Heart right ventricle (tissue), 16 donors: Measurements from ENCODE around the gene LRRC57. TPM values are rescaled to one million over a fixed set of nuclear protein-coding genes. Genes with fewer than 3 reads are reported as not detected.

ENCODE experiments used
- ATAC-seq, 8 donors: fragments of 200-7000 bp; cut with Tn5 transposase; one replicate each; pipeline ENCODE4 v1.9.1; 2020; ENCODE audit warnings: mild to moderate bottlenecking in 8 of 8, moderate library complexity in 8 of 8, moderate number of reproducible peaks in 1 of 8
- DNase-seq, 2 donors: peaks; one replicate each; pipeline ENCODE4 v3.0.0-alpha.2; 2020
- H3K27ac ChIP-seq, 10 donors: fragments of 200-600 bp; sonication (generic) in 2 of 10; one replicate each; pipeline versions ENCODE4 v1.5.0 to v1.8.0; 2020 to 2022; ENCODE audit warnings: mild to moderate bottlenecking in 3 of 10
- H3K27me3 ChIP-seq, 7 donors: fragments of 200-600 bp; one replicate each; pipeline ENCODE4 v1.8.0; 2021 to 2022; ENCODE audit warnings: mild to moderate bottlenecking in 2 of 7
- H3K36me3 ChIP-seq, 9 donors: fragments of 200-600 bp; sonication (generic) in 1 of 9; one replicate each; pipeline versions ENCODE4 v1.5.0 to v1.8.0; 2020 to 2022; ENCODE audit warnings: mild to moderate bottlenecking in 2 of 9
- H3K4me1 ChIP-seq, 9 donors: fragments of 200-600 bp; sonication (generic) in 1 of 9; one replicate each; pipeline versions ENCODE4 v1.5.0 to v1.8.0; 2020 to 2022; ENCODE audit warnings: mild to moderate bottlenecking in 4 of 9
- H3K4me3 ChIP-seq, 10 donors: fragments of 200-600 bp; sonication (generic) in 2 of 10; one replicate each; pipeline versions ENCODE4 v1.5.0 to v1.8.0; 2020 to 2022; ENCODE audit warnings: mild to moderate bottlenecking in 7 of 10, moderate library complexity in 2 of 10
- H3K9me3 ChIP-seq, 11 donors: fragments of 200-600 bp in 10 of 11; sonication (generic) in 2 of 11; one replicate each; pipeline versions ENCODE4 v1.5.0 to v1.8.0; 2013 to 2022; ENCODE audit warnings: mild to moderate bottlenecking in 2 of 11, control low read depth in 1 of 11, moderate library complexity in 1 of 11
- WGBS, 2 donors: extraction: QIAGEN DNeasy Blood & Tissue Kit; methylation state at CpG; one replicate each; pipeline ENCODE4 v1.1.7; 2013; ENCODE audit warnings: inconsistent platforms in 1 of 2; 5-methylcytosine and 5-hydroxymethylcytosine counted together
- intact Hi-C, 10 donors: fragments of 100-400 bp; cut with DNase I; formaldehyde crosslinking; loops; one replicate each; pipeline versions ENCODE4 v1.11.1 to v1.14.2; 2022
- polyA plus RNA-seq, 2 donors: library from polyadenylated mRNA; stranded (reverse); fragments of 200-250 nt; gene quantifications; one replicate each; pipeline ENCODE4 v1.2.3, GENCODE V29; 2013
- total RNA-seq, 10 donors: library from RNA; stranded (reverse); fragmentation: NEBNext Ultra II Directional in 3 of 10; extraction: Animal tissue kit (Norgen Biotek cat#: 25700) in 3 of 10; gene quantifications; one replicate each; pipeline versions ENCODE4 v1.2.1 to v1.2.4, GENCODE V29; 2021 to 2023
- TF ChIP-seq, protein P1 (sequence below), 9 donors: fragments of 200-600 bp; sonication (generic) in 2 of 9; IDR thresholded peaks; one replicate each; pipeline versions ENCODE4 v1.5.0 to v1.8.0; 2021 to 2022; ENCODE audit warnings: antibody characterized with exemption in 9 of 9, mild to moderate bottlenecking in 5 of 9, moderate library complexity in 1 of 9
- donor health status: Arrhythmogenic right ventricular cardiomyopathy.
- donor health status: ischemic (EF 13 %, LVEDD 7.1; RV severe dilation, severe dysfunction).
- donor health status: healthy with polysubstance abuse.
- donor health status: DM: no; HTN: yes; CAD: no.
- donor health status: DM: no; HTN: no; CAD: no.
- donor health status: ischemic (EF 25% LVEDD 6.9; RV normal size, moderate dysfunction).
- donor health status: ischemic (EF 25% LVEDD 5.7; RV mildly dilated, moderate dysfunction).
- donor health status: healthy.
- donor health status: DM: yes; HTN: yes; CAD: no.
- donor health status: Ischemic cardiomyopathy.
- donor health status: ischemic (EF 35%, LVEDD 5.7; RV mildly dilated, moderate dysfunction).
- donor health status: nonischemic (EF 11% LVEDD 7.7; RV severe dilation, severe dysfunction).
- donor health status: DM: yes; HTN: yes; CAD: no.
- donor health status: PGD.
- donor health status: ischemic (EF 29% LVEDD 5.4; RV normal size, mild dysfunction).
- donor health status: nonischemic (EF 23%, LVEDD 6.1; RV moderate dilation, normal function).

LRRC57 gene
- total and polyA plus RNA-seq, 12 donors, result 3.7 to 24.6 (median 16.4) TPM

DNA sequence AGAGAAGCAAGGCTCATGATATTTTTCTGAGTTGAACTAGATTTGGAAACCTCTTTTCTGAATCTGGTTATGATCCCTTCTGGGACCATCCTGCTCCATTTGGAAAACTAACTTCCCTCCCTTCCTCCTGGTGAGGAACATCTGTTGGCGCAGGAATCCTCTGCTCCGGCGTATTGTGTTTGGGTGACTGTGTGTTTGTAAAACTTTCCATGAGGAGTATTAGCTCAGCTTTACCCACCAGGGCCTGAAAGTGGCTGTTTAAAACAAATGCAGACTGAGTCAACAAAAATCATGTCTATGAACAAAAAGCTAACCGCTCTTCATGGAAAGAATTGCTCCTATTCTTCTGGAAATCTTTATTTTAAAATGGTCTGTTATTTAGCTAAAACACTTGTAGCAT lies 44.5 kb upstream of the LRRC57 start:
- peak; percentile 29 to 57 for DNase-seq
- H3K9me3 ChIP-seq, result no peaks in the 10 kb centered on the region
- H3K4me1 ChIP-seq, result peaks cover 3 to 73% (median 36%) of the 10 kb centered on the region in 9 donors
- H3K27me3 ChIP-seq, result no peaks in the 10 kb centered on the region
- TF ChIP-seq, protein P1, sequence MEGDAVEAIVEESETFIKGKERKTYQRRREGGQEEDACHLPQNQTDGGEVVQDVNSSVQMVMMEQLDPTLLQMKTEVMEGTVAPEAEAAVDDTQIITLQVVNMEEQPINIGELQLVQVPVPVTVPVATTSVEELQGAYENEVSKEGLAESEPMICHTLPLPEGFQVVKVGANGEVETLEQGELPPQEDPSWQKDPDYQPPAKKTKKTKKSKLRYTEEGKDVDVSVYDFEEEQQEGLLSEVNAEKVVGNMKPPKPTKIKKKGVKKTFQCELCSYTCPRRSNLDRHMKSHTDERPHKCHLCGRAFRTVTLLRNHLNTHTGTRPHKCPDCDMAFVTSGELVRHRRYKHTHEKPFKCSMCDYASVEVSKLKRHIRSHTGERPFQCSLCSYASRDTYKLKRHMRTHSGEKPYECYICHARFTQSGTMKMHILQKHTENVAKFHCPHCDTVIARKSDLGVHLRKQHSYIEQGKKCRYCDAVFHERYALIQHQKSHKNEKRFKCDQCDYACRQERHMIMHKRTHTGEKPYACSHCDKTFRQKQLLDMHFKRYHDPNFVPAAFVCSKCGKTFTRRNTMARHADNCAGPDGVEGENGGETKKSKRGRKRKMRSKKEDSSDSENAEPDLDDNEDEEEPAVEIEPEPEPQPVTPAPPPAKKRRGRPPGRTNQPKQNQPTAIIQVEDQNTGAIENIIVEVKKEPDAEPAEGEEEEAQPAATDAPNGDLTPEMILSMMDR (IDR thresholded peaks at IDR 0.05), result no peak
- peak; percentile 61 to 89 (median 86) for ATAC-seq
- peak overlapping the region in 1 of 10 donors; percentile 13 for H3K4me3 ChIP-seq
- H3K36me3 ChIP-seq, result peaks cover 0 to 43% (median 0%) of the 10 kb centered on the region in 9 donors
- intact Hi-C loops, result loop anchor here in 1 of 10 donors (10.0 kb wide), 1 partner anchor 52 kb away; no protein-coding TSS in a partner anchor
- 41 to 47% methylated on average over 4 of the region's 4 CpGs for WGBS, 2 donors
- peak overlapping the region; percentile 28 to 78 (median 68) for H3K27ac ChIP-seq

DNA sequence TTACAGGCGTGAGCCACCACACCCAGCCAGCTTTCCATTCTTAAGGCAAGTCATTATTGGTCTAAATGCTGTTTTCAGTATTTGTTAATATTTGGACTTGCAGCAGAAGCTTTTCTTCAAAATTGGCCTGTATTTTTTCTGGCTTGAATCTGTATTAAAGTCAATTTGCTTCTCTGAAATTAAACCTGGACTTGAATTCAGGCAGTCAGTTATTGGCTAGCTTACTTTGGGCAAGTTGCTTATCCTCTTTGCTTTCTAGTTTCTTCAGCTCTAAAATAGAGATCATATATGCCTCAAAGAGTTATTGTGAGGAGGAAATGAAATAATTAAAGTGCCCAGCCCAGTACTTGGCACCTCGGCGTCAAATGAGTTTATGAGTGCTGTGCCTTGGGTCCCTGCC lies 44.1 kb upstream of the LRRC57 start:
- Histone ChIP-seq H3K4me1 (peaks cover 3 to 77% (median 37%) of the 10 kb centered on the region in 9 donors), H3K36me3 (peaks cover 0 to 45% (median 0%) of the 10 kb centered on the region in 9 donors), H3K27me3 (no peaks in the 10 kb centered on the region), H3K27ac (peak overlapping the region; percentile 28 to 78 (median 68)), H3K9me3 (no peaks in the 10 kb centered on the region), H3K4me3 (no peak overlapping the region)
- DNase-seq (no peak), ATAC-seq (peak in 5 of 8 donors; percentile 6 to 21 (median 16))
- TF ChIP-seq, protein P1 (IDR thresholded peaks at IDR 0.05), result no peak
- WGBS, 2 donors, result 63 to 69% methylated on average over 3 of the region's 3 CpGs
- intact Hi-C loops, result loop anchor here in 1 of 10 donors (10.0 kb wide), 1 partner anchor 52 kb away; no protein-coding TSS in a partner anchor

DNA sequence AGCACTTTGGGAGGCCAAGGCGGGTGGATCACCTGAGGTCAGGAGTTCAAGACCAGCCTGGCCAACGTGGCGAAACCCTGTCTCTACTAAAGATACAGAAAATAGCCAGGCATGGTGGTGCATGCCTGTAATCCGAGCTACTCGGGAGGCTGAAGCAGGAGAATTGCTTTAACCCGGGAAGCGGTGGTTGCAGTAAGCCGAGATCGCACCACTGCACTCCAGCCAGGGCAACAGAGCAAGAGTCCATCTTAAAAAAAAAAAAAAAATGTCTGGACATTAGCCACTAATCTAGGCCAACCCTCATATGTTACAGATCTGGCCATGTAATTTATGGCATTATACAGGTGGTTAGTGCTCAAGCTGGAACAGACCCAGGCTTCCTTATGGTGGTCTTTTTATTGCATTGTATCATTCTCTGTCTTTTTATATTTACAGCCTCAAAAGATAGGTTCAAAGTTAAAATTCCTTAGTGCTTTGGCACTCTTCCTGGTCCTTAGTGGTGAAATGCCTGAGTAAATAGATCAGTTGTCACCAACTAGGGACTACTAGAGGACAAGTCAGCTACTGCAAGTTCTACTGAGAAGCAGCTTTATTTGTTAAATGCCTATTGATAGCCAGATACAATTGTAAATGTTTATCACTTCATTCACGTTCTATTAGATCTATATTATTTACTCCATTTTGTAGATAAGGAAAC lies 42.8 kb upstream of the LRRC57 start:
- no peaks in the 10 kb centered on the region for H3K27me3 ChIP-seq
- DNase-seq (no peak), ATAC-seq (no peak)
- intact Hi-C loops, result loop anchor here in 1 of 10 donors (10.0 kb wide), 1 partner anchor 53 kb away; no protein-coding TSS in a partner anchor
- no peak overlapping the region for H3K27ac ChIP-seq
- WGBS, 2 donors, result 76 to 82% methylated on average over 10 of the region's 10 CpGs
- TF ChIP-seq, protein P1 (IDR thresholded peaks at IDR 0.05), result peak in 6 of 9 donors; percentile 14 to 42 (median 35)
- no peak overlapping the region for H3K4me3 ChIP-seq
- H3K9me3 ChIP-seq, result no peaks in the 10 kb centered on the region
- H3K4me1 ChIP-seq, result peaks cover 0 to 69% (median 37%) of the 10 kb centered on the region in 9 donors
- peaks cover 0 to 48% (median under 1%) of the 10 kb centered on the region in 9 donors for H3K36me3 ChIP-seq

DNA sequence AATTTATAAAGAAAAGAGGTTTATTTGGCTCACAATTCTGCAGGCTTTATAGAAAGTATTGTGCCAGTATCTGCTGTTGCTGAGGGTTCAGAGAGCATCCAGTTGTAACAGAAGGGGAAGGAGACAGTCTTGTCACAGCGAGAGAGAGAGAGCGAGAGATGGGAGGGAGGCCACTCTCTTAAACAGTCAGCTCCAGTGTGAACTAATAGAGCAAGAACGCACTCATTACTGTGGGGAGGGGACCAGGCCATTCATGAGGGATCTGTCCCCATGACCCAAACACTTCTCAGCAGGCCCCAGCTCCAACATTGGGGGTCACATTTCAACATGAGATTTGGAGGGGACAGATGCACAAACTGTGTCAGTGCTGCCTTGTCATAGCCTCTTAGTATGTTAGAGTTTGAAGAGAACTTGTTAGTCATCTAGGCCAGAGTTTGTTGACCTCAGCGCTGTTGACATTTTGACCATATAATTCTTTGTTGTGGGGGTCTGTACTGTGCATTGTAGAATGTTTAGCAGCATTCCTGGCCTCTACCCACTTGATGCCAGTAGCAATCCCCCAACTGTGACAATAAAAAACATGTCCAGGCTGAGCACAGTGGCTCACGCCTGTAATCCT lies 42.1 kb upstream of the LRRC57 start:
- ATAC-seq (no peak), DNase-seq (no peak)
- WGBS, 2 donors, result 93 to 94% methylated on average over 5 of the region's 5 CpGs
- TF ChIP-seq, protein P1 (IDR thresholded peaks at IDR 0.05), result no peak
- Histone ChIP-seq H3K9me3 (no peaks in the 10 kb centered on the region), H3K27me3 (no peaks in the 10 kb centered on the region), H3K36me3 (peaks cover 0 to 54% (median 7%) of the 10 kb centered on the region in 9 donors), H3K4me3 (no peak overlapping the region), H3K4me1 (peaks cover 0 to 63% (median 37%) of the 10 kb centered on the region in 9 donors), H3K27ac (no peak overlapping the region)
- intact Hi-C loops, result loop anchor here in 1 of 10 donors (10.0 kb wide), 1 partner anchor 54 kb away; no protein-coding TSS in a partner anchor
